Measurements from ENCODE around the gene C20orf204.

Gene C20orf204

GRCh38 chr20:64080813-64081623, 45.0 kb downstream of the C20orf204 start:
- Histone ChIP-seq H4K91ac (ENCODE audit: low read depth, low read length, poor library complexity) (no peak overlapping the region), H2AK5ac (ENCODE audit: low read depth, low read length) (peak overlapping the region; percentile 15), H3K4me2 (ENCODE audit: insufficient read depth, low read length, poor library complexity, severe bottlenecking) (peak overlapping the region; percentile 90), H3K4me3 (ENCODE audit: low read length in 2 of 2) (peak overlapping the region in 1 of 2 donors; percentile 58), H3K9me3 (replicated peaks in 1 of 2; ENCODE audit: control insufficient read depth in 2 of 2, insufficient read depth in 1 of 2, low read depth in 1 of 2, low read length in 2 of 2) (peaks cover 0 to 5% of the 10 kb centered on the region in 2 donors), H3K14ac (ENCODE audit: low read length) (peak overlapping the region; percentile 89), H2AFZ (ENCODE audit: low read length) (peak overlapping the region; percentile 95), H3K27me3 (ENCODE audit: control insufficient read depth in 3 of 3, insufficient read depth in 3 of 3, low read depth in 1 of 3, low read length in 3 of 3) (peaks cover 2 to 41% (median 37%) of the 10 kb centered on the region in 3 experiments), H3K4ac (ENCODE audit: low read length) (no peak overlapping the region), H2BK5ac (ENCODE audit: low read length) (peak overlapping the region; percentile 82), H2BK15ac (ENCODE audit: low read length) (peak overlapping the region; percentile 95), H2BK12ac (ENCODE audit: low read length) (peak overlapping the region; percentile 58), H3K9ac (ENCODE audit: low read depth, low read length, poor library complexity) (peak overlapping the region; percentile 70), H2BK120ac (ENCODE audit: low read depth, low read length) (no peak overlapping the region), H3K18ac (ENCODE audit: low read length) (peak overlapping the region; percentile 94), H3K79me1 (ENCODE audit: low read depth, low read length) (peaks cover 9% of the 10 kb centered on the region), H3K27ac (replicated peaks; ENCODE audit: low read length) (no peak overlapping the region), H4K8ac (ENCODE audit: low read depth, low read length) (no peak overlapping the region), H3K36me3 (replicated peaks in 1 of 2; ENCODE audit: control insufficient read depth in 2 of 2, insufficient read depth in 2 of 2, low read length in 2 of 2) (peaks cover 0 to 1% of the 10 kb centered on the region in 2 donors), H3K23ac (ENCODE audit: low read depth, low read length, poor library complexity) (peak overlapping the region; percentile 20), H3K4me1 (ENCODE audit: control insufficient read depth in 2 of 2, insufficient read depth in 1 of 2, low read depth in 1 of 2, low read length in 2 of 2) (peaks cover 36 to 57% of the 10 kb centered on the region in 2 donors)
- WGBS, 2 donors (ENCODE audit: extremely low coverage in 2 of 2, insufficient read length in 2 of 2, insufficient replicate concordance in 1 of 2), result no CpG with 5 or more reads among the region's 17 CpGs
- no peak for DNase-seq (ENCODE audit: low spot score)

GRCh38 chr20:64081624-64081964, 45.6 kb downstream of the C20orf204 start:
- Histone ChIP-seq H2BK15ac (ENCODE audit: low read length) (no peak overlapping the region), H3K4me1 (ENCODE audit: control insufficient read depth in 2 of 2, insufficient read depth in 1 of 2, low read depth in 1 of 2, low read length in 2 of 2) (peaks cover 36 to 57% of the 10 kb centered on the region in 2 donors), H2BK5ac (ENCODE audit: low read length) (peak overlapping the region; percentile 82), H4K91ac (ENCODE audit: low read depth, low read length, poor library complexity) (no peak overlapping the region), H2AK5ac (ENCODE audit: low read depth, low read length) (peak overlapping the region; percentile 86), H3K14ac (ENCODE audit: low read length) (no peak overlapping the region), H3K18ac (ENCODE audit: low read length) (peak overlapping the region; percentile 31), H3K4ac (ENCODE audit: low read length) (no peak overlapping the region), H3K4me2 (ENCODE audit: insufficient read depth, low read length, poor library complexity, severe bottlenecking) (no peak overlapping the region), H3K36me3 (replicated peaks in 1 of 2; ENCODE audit: control insufficient read depth in 2 of 2, insufficient read depth in 2 of 2, low read length in 2 of 2) (no peaks in the 10 kb centered on the region), H3K9me3 (replicated peaks in 1 of 2; ENCODE audit: control insufficient read depth in 2 of 2, insufficient read depth in 1 of 2, low read depth in 1 of 2, low read length in 2 of 2) (peaks cover under 1 to 9% of the 10 kb centered on the region in 2 donors), H2BK12ac (ENCODE audit: low read length) (no peak overlapping the region), H2AFZ (ENCODE audit: low read length) (no peak overlapping the region), H3K27me3 (ENCODE audit: control insufficient read depth in 3 of 3, insufficient read depth in 3 of 3, low read depth in 1 of 3, low read length in 3 of 3) (peaks cover 2 to 47% (median 37%) of the 10 kb centered on the region in 3 experiments), H3K9ac (ENCODE audit: low read depth, low read length, poor library complexity) (no peak overlapping the region), H3K23ac (ENCODE audit: low read depth, low read length, poor library complexity) (peak overlapping the region; percentile 5), H3K27ac (replicated peaks; ENCODE audit: low read length) (no peak overlapping the region), H4K8ac (ENCODE audit: low read depth, low read length) (no peak overlapping the region), H3K79me1 (ENCODE audit: low read depth, low read length) (peaks cover 9% of the 10 kb centered on the region), H2BK120ac (ENCODE audit: low read depth, low read length) (no peak overlapping the region), H3K4me3 (ENCODE audit: low read length in 2 of 2) (no peak overlapping the region)
- WGBS, 2 donors (ENCODE audit: extremely low coverage in 2 of 2, insufficient read length in 2 of 2, insufficient replicate concordance in 1 of 2), result no CpG with 5 or more reads among the region's 6 CpGs
- DNase-seq (ENCODE audit: low spot score), result no peak

GRCh38 chr20:64082126-64082731, 46.2 kb downstream of the C20orf204 start:
- Histone ChIP-seq H2BK12ac (ENCODE audit: low read length) (peak overlapping the region; percentile 30), H3K23ac (ENCODE audit: low read depth, low read length, poor library complexity) (peak overlapping the region; percentile 44), H3K4me3 (ENCODE audit: low read length in 2 of 2) (no peak overlapping the region), H2BK5ac (ENCODE audit: low read length) (no peak overlapping the region), H2BK15ac (ENCODE audit: low read length) (peak overlapping the region; percentile 30), H3K4me1 (ENCODE audit: control insufficient read depth in 2 of 2, insufficient read depth in 1 of 2, low read depth in 1 of 2, low read length in 2 of 2) (peaks cover 36 to 57% of the 10 kb centered on the region in 2 donors), H3K9me3 (replicated peaks in 1 of 2; ENCODE audit: control insufficient read depth in 2 of 2, insufficient read depth in 1 of 2, low read depth in 1 of 2, low read length in 2 of 2) (peaks cover 3 to 13% of the 10 kb centered on the region in 2 donors), H4K91ac (ENCODE audit: low read depth, low read length, poor library complexity) (no peak overlapping the region), H2BK120ac (ENCODE audit: low read depth, low read length) (no peak overlapping the region), H3K27me3 (ENCODE audit: control insufficient read depth in 3 of 3, insufficient read depth in 3 of 3, low read depth in 1 of 3, low read length in 3 of 3) (peaks cover 2 to 50% (median 39%) of the 10 kb centered on the region in 3 experiments), H3K14ac (ENCODE audit: low read length) (no peak overlapping the region), H3K9ac (ENCODE audit: low read depth, low read length, poor library complexity) (no peak overlapping the region), H3K4ac (ENCODE audit: low read length) (no peak overlapping the region), H3K4me2 (ENCODE audit: insufficient read depth, low read length, poor library complexity, severe bottlenecking) (no peak overlapping the region), H2AFZ (ENCODE audit: low read length) (no peak overlapping the region), H3K79me1 (ENCODE audit: low read depth, low read length) (peaks cover 9% of the 10 kb centered on the region), H3K27ac (replicated peaks; ENCODE audit: low read length) (no peak overlapping the region), H3K36me3 (replicated peaks in 1 of 2; ENCODE audit: control insufficient read depth in 2 of 2, insufficient read depth in 2 of 2, low read length in 2 of 2) (no peaks in the 10 kb centered on the region), H2AK5ac (ENCODE audit: low read depth, low read length) (peak overlapping the region; percentile 86), H4K8ac (ENCODE audit: low read depth, low read length) (no peak overlapping the region), H3K18ac (ENCODE audit: low read length) (peak overlapping the region; percentile 57)
- no CpG with 5 or more reads among the region's 13 CpGs for WGBS, 2 donors (ENCODE audit: extremely low coverage in 2 of 2, insufficient read length in 2 of 2, insufficient replicate concordance in 1 of 2)
- DNase-seq (ENCODE audit: low spot score), result no peak

DNA sequence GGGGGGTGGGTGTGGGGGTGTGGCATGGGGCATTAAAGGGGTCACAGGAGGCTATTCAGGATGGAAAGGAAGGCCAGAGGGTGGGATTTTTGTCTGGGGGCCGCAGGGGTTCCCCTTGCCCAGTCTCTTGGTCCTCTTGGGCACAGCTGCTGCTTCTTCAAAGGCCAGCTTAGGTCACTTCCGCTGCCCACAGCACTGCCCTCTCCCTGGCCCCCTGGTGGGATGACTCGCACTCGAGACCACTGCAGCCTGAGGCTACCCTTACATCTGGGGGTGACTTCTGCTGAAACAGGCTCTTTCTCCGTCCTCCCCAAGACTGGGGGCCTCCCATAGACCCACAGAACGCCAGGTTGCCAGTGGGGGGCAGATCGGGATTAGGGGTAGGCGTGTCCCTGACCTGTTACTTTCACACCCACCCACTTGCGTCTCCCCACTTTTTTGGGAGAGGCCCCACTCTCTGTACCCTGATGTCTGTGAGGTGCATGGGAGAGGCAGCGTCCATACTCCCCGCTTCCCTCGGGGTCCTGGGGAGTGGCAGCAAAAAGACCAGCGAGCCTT, 46.9 kb downstream of the C20orf204 start:
- Histone ChIP-seq H3K4me1 (ENCODE audit: control insufficient read depth in 2 of 2, insufficient read depth in 1 of 2, low read depth in 1 of 2, low read length in 2 of 2) (peaks cover 36 to 54% of the 10 kb centered on the region in 2 donors), H3K27me3 (ENCODE audit: control insufficient read depth in 3 of 3, insufficient read depth in 3 of 3, low read depth in 1 of 3, low read length in 3 of 3) (peaks cover 2 to 52% (median 39%) of the 10 kb centered on the region in 3 experiments), H4K8ac (ENCODE audit: low read depth, low read length) (no peak overlapping the region)

More for the DNA sequence above, 46.9 kb downstream of the C20orf204 start:
- Histone ChIP-seq H2BK5ac (ENCODE audit: low read length) (no peak overlapping the region), H2BK120ac (ENCODE audit: low read depth, low read length) (no peak overlapping the region), H3K14ac (ENCODE audit: low read length) (no peak overlapping the region), H2AFZ (ENCODE audit: low read length) (peak overlapping the region; percentile 85), H3K4me2 (ENCODE audit: insufficient read depth, low read length, poor library complexity, severe bottlenecking) (peak overlapping the region; percentile 73), H3K9me3 (replicated peaks in 1 of 2; ENCODE audit: control insufficient read depth in 2 of 2, insufficient read depth in 1 of 2, low read depth in 1 of 2, low read length in 2 of 2) (peaks cover 7 to 18% of the 10 kb centered on the region in 2 donors), H3K4me3 (ENCODE audit: low read length in 2 of 2) (peak overlapping the region in 1 of 2 donors; percentile 65), H2AK5ac (ENCODE audit: low read depth, low read length) (peak overlapping the region; percentile 20), H2BK15ac (ENCODE audit: low read length) (peak overlapping the region; percentile 19), H3K9ac (ENCODE audit: low read depth, low read length, poor library complexity) (peak overlapping the region; percentile 46), H3K79me1 (ENCODE audit: low read depth, low read length) (peaks cover 4% of the 10 kb centered on the region), H3K36me3 (replicated peaks in 1 of 2; ENCODE audit: control insufficient read depth in 2 of 2, insufficient read depth in 2 of 2, low read length in 2 of 2) (no peaks in the 10 kb centered on the region), H3K27ac (replicated peaks; ENCODE audit: low read length) (no peak overlapping the region), H4K91ac (ENCODE audit: low read depth, low read length, poor library complexity) (no peak overlapping the region), H3K18ac (ENCODE audit: low read length) (peak overlapping the region; percentile 76), H3K4ac (ENCODE audit: low read length) (no peak overlapping the region), H2BK12ac (ENCODE audit: low read length) (no peak overlapping the region), H3K23ac (ENCODE audit: low read depth, low read length, poor library complexity) (no peak overlapping the region)
- WGBS, 2 donors (ENCODE audit: extremely low coverage in 2 of 2, insufficient read length in 2 of 2, insufficient replicate concordance in 1 of 2), result no CpG with 5 or more reads among the region's 13 CpGs
- no peak for DNase-seq (ENCODE audit: low spot score)
